ENCODE measurements around the gene EMC10.

DNA sequence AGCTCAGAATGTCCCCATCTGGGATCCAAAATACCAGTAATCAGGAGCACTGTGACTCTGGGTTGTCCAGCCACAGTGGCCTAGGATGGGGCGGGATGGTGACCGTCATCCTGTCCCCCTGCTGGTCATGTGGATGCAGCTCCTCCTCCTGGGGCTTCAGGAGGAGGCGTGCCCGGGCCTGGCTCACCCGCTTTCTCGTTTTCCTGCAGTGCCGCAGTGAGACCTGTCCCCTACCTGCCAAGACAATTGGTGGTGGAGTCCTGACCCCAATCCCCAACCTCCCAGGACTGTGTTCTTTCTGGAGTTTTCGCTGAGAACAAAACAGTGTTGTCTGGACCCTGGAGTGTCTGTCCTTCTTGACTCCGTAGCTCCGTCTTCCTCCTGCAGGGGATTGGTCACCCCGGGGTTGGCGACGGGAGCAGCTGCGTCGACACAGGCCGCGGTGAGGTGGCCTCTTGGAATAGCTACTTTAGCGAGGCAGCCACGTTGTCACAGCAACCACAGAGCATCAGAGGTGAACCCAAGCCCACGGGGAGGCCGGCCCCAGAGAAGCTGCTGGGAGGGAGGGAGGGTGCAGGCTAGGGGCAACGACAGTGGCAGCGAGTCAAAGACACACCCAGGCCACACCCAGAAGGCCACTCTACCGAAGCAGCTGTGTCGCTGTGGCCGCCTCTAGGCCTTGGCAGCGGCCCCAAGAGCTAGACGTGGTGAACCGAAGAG lies 10.2 kb upstream of the EMC10 start:
- TF ChIP-seq YY1 (IDR thresholded peaks at IDR 0.05; ENCODE audit: insufficient read depth, insufficient read length) (no peak), ZNF274 (IDR thresholded peaks at IDR 0.05; ENCODE audit: low read depth, low read length) (no peak)
